Measurements from ENCODE around the gene LDHB.

- TF ChIP-seq, protein P1, sequence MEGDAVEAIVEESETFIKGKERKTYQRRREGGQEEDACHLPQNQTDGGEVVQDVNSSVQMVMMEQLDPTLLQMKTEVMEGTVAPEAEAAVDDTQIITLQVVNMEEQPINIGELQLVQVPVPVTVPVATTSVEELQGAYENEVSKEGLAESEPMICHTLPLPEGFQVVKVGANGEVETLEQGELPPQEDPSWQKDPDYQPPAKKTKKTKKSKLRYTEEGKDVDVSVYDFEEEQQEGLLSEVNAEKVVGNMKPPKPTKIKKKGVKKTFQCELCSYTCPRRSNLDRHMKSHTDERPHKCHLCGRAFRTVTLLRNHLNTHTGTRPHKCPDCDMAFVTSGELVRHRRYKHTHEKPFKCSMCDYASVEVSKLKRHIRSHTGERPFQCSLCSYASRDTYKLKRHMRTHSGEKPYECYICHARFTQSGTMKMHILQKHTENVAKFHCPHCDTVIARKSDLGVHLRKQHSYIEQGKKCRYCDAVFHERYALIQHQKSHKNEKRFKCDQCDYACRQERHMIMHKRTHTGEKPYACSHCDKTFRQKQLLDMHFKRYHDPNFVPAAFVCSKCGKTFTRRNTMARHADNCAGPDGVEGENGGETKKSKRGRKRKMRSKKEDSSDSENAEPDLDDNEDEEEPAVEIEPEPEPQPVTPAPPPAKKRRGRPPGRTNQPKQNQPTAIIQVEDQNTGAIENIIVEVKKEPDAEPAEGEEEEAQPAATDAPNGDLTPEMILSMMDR (IDR thresholded peaks at IDR 0.05): no peak
- no peak for TF ChIP-seq POLR2AphosphoS5 (IDR thresholded peaks at IDR 0.05)
These were observed 40.6 kb downstream of the LDHB start for GRCh38 chr12:21617030-21617429.

All from esophagus muscularis mucosa (tissue), 3 donors.